HEK293T (cell line): ENCODE results near the gene DAPK1.

ENCODE experiments used
- ARNT ChIP-seq: fragments of 450-650 bp; IDR thresholded peaks from 2 replicates; pipeline ENCODE4 v1.6.1; 2017; ENCODE audit warnings: mild to moderate bottlenecking
- BHLHE40 ChIP-seq: fragments of 450-650 bp; IDR thresholded peaks from 2 replicates; pipeline ENCODE4 v1.6.1; 2016; ENCODE audit warnings: mild to moderate bottlenecking, moderate library complexity, borderline replicate concordance
- CTBP1 ChIP-seq: fragments of 450-650 bp; IDR thresholded peaks from 2 replicates; pipeline ENCODE4 v1.6.1; 2016; ENCODE audit warnings: borderline replicate concordance
- ELF4 ChIP-seq: fragments of 450-650 bp; IDR thresholded peaks from 2 replicates; pipeline ENCODE4 v1.6.1; 2017; ENCODE audit warnings: antibody characterized with exemption
- FOXK2 ChIP-seq: fragments of 450-650 bp; IDR thresholded peaks from 2 replicates; pipeline ENCODE4 v1.6.1; 2016; ENCODE audit warnings: mild to moderate bottlenecking
- FOXM1 ChIP-seq: fragments of 450-650 bp; IDR thresholded peaks from 2 replicates; pipeline ENCODE4 v1.6.1; 2017; ENCODE audit warnings: mild to moderate bottlenecking, borderline replicate concordance
- HDGF ChIP-seq: fragments of 450-650 bp; IDR thresholded peaks from 2 replicates; pipeline ENCODE4 v1.6.1; 2017; ENCODE audit warnings: antibody characterized with exemption, borderline replicate concordance
- NFRKB ChIP-seq: fragments of 450-650 bp; IDR thresholded peaks from 2 replicates; pipeline ENCODE4 v1.6.1; 2016; ENCODE audit warnings: mild to moderate bottlenecking, moderate library complexity
- SP1 ChIP-seq: fragments of 450-650 bp; IDR thresholded peaks from 2 replicates; pipeline ENCODE4 v1.6.1; 2017
- SUZ12 ChIP-seq: fragments of 450-650 bp; IDR thresholded peaks from 2 replicates; pipeline ENCODE4 v1.6.1; 2016; ENCODE audit warnings: mild to moderate bottlenecking
- TARDBP ChIP-seq: fragments of 450-650 bp; IDR thresholded peaks from 2 replicates; pipeline ENCODE4 v1.6.1; 2016

DNA sequence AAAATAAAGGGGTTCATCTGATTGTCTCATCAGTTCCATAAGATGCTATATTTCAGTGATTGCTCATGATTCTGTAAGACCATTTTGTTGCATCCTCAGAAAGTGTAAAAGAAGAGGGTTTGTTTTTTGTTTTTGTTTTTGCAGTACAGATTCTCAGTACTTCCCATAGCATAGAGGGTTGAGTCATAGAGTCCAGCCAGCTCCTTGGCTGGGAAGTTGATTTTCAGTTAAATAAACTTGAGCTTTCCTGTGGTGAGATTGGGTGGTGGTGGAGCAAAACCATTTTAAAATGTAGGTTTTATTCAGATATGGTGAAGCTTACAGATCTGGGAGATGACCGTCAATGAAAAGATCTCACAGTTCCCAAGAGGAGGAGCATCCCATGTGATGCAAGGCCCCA is 48.2 kb downstream of the DAPK1 start:
- no peak for TF ChIP-seq ELF4
- TF ChIP-seq ARNT: no peak
- TF ChIP-seq CTBP1: no peak
- TF ChIP-seq FOXK2: no peak
- TF ChIP-seq SUZ12: no peak
- TF ChIP-seq NFRKB: no peak
- no peak for TF ChIP-seq FOXM1
- no peak for TF ChIP-seq SP1
- TF ChIP-seq BHLHE40: no peak
- TF ChIP-seq HDGF: no peak
- TF ChIP-seq TARDBP: no peak
